SK-N-SH treated with all-trans-retinoic acid at 6 μM for 48 hours (cell line): ENCODE results near the gene SLC35F3.
A peak's percentile ranks its signal among the peaks of the same experiment; 100 is the strongest.

Experiments used
- ATAC-seq: fragments of 200-7000 bp; cut with Tn5 transposase; 3 replicates; pipeline ENCODE4 v1.9.1; 2020; ENCODE audit warnings: mild to moderate bottlenecking, moderate library complexity
- ARNTL ChIP-seq: fragments of 450-650 bp; formaldehyde crosslinking; IDR thresholded peaks from 2 replicates; pipeline ENCODE4 v1.5.0; 2020; ENCODE audit warnings: low read depth, mild to moderate bottlenecking, moderate library complexity, borderline replicate concordance
- BACH2 ChIP-seq: fragments of 250-450 bp; sonication (Bioruptor Pico); IDR thresholded peaks from 2 replicates; pipeline ENCODE4 v1.9.0; 2021; ENCODE audit warnings: mild to moderate bottlenecking, borderline replicate concordance
- CREB5 ChIP-seq: fragments of 250-450 bp; sonication (Bioruptor Pico); IDR thresholded peaks from 2 replicates; pipeline ENCODE4 v1.5.1; 2020; ENCODE audit warnings: low read depth, mild to moderate bottlenecking, moderate library complexity
- CSRNP3 ChIP-seq: fragments of 250-450 bp; sonication (Bioruptor Pico); IDR thresholded peaks from 2 replicates; pipeline ENCODE4 v1.5.1; 2021; ENCODE audit warnings: mild to moderate bottlenecking, moderate library complexity
- ESRRG ChIP-seq: fragments of 250-450 bp; sonication (Bioruptor Pico); IDR thresholded peaks from 2 replicates; pipeline ENCODE4 v1.6.1; 2021; ENCODE audit warnings: mild to moderate bottlenecking
- GLIS3 ChIP-seq: fragments of 250-450 bp; sonication (Bioruptor Pico); IDR thresholded peaks from 2 replicates; pipeline ENCODE4 v1.5.0; 2020; ENCODE audit warnings: mild to moderate bottlenecking, moderate library complexity
- ISL1 ChIP-seq: fragments of 250-450 bp; sonication (Bioruptor Pico); IDR thresholded peaks from 2 replicates; pipeline ENCODE4 v2.1.2; 2022; ENCODE audit warnings: mild to moderate bottlenecking, moderate library complexity
- OSR1 ChIP-seq: fragments of 250-450 bp; sonication (Bioruptor Pico); IDR thresholded peaks from 2 replicates; pipeline ENCODE4 v1.8.0; 2022; ENCODE audit warnings: moderate library complexity, mild to moderate bottlenecking, inconsistent platforms
- PATZ1 ChIP-seq: fragments of 250-450 bp; sonication (Bioruptor Pico); IDR thresholded peaks from 2 replicates; pipeline ENCODE4 v1.8.0; 2020; ENCODE audit warnings: mild to moderate bottlenecking, moderate library complexity, borderline replicate concordance
- POU6F1 ChIP-seq: fragments of 250-450 bp; sonication (Bioruptor Pico); IDR thresholded peaks from 2 replicates; pipeline ENCODE4 v1.8.0; 2021; ENCODE audit warnings: low read depth, mild to moderate bottlenecking, moderate library complexity, borderline replicate concordance
- PPARA ChIP-seq: fragments of 250-450 bp; sonication (Bioruptor Pico); IDR thresholded peaks from 2 replicates; pipeline ENCODE4 v1.5.0; 2020; ENCODE audit warnings: mild to moderate bottlenecking, borderline replicate concordance
- RARB ChIP-seq: fragments of 250-450 bp; sonication (Bioruptor Pico); IDR thresholded peaks from 2 replicates; pipeline ENCODE4 v1.8.0; 2021; ENCODE audit warnings: mild to moderate bottlenecking, moderate library complexity
- SNAI2 ChIP-seq: fragments of 250-450 bp; sonication (Bioruptor Pico); IDR thresholded peaks from 2 replicates; pipeline ENCODE4 v1.5.0; 2020; ENCODE audit warnings: mild to moderate bottlenecking, moderate library complexity
- TCF4 ChIP-seq: fragments of 250-450 bp; sonication (Bioruptor Pico); IDR thresholded peaks from 2 replicates; pipeline ENCODE4 v1.8.0; 2021; ENCODE audit warnings: mild to moderate bottlenecking, moderate library complexity, borderline replicate concordance
- TOX ChIP-seq: fragments of 250-450 bp; sonication (Bioruptor Pico); IDR thresholded peaks from 2 replicates; pipeline ENCODE4 v1.8.0; 2021; ENCODE audit warnings: mild to moderate bottlenecking, moderate library complexity, borderline replicate concordance
- TSHZ2 ChIP-seq: fragments of 250-450 bp; sonication (Bioruptor Pico); IDR thresholded peaks from 2 replicates; pipeline ENCODE4 v1.5.0; 2020; ENCODE audit warnings: mild to moderate bottlenecking, moderate library complexity
- ZC3H10 ChIP-seq: fragments of 250-450 bp; sonication (Bioruptor Pico); IDR thresholded peaks from 2 replicates; pipeline ENCODE4 v1.5.1; 2021; ENCODE audit warnings: mild to moderate bottlenecking, moderate library complexity
- ZFP3 ChIP-seq: fragments of 250-450 bp; sonication (Bioruptor Pico); IDR thresholded peaks from 2 replicates; pipeline ENCODE4 v1.5.0; 2020; ENCODE audit warnings: mild to moderate bottlenecking, moderate library complexity
- ZNF565 ChIP-seq: fragments of 450-650 bp; formaldehyde crosslinking; conservative IDR thresholded peaks from 2 replicates; pipeline ENCODE4 v1.5.0; 2020; ENCODE audit warnings: low read depth, mild to moderate bottlenecking, moderate library complexity
- ZNF70 ChIP-seq: fragments of 450-650 bp; formaldehyde crosslinking; IDR thresholded peaks from 2 replicates; pipeline ENCODE4 v1.5.0; 2020; ENCODE audit warnings: mild to moderate bottlenecking, moderate library complexity
- ZNF8 ChIP-seq: fragments of 450-650 bp; formaldehyde crosslinking; IDR thresholded peaks from 2 replicates; pipeline ENCODE4 v1.5.0; 2020; ENCODE audit warnings: mild to moderate bottlenecking, moderate library complexity

SLC35F3 gene

GRCh38 chr1:234141006-234141405 is 236.5 kb downstream of the SLC35F3 start:
- ATAC-seq: no peak
- TF ChIP-seq ZNF565 (CRISPR knock-in tag) (no peak), SNAI2 (CRISPR knock-in tag) (no peak), ZNF8 (CRISPR knock-in tag) (no peak), ARNTL (CRISPR knock-in tag) (no peak)

GRCh38 chr1:234143681-234144080 is 239.2 kb downstream of the SLC35F3 start:
- TF ChIP-seq ESRRG (CRISPR knock-in tag) (no peak), BACH2 (CRISPR knock-in tag) (no peak), PATZ1 (CRISPR knock-in tag) (no peak), ZNF8 (CRISPR knock-in tag) (no peak), TOX (CRISPR knock-in tag) (no peak)
- no peak for ATAC-seq

GRCh38 chr1:234144901-234145300 is 240.4 kb downstream of the SLC35F3 start:
- TF ChIP-seq BACH2 (CRISPR knock-in tag): no peak
- no peak for TF ChIP-seq ISL1 (CRISPR knock-in tag)
- TF ChIP-seq RARB (CRISPR knock-in tag): no peak
- no peak for TF ChIP-seq TCF4 (CRISPR knock-in tag)
- ATAC-seq: peak; percentile 37; the same call in 2 of the 3 replicates

GRCh38 chr1:234148350-234148749 is 243.9 kb downstream of the SLC35F3 start:
- TF ChIP-seq BACH2 (CRISPR knock-in tag) (no peak), TOX (CRISPR knock-in tag) (no peak), OSR1 (CRISPR knock-in tag) (no peak), ISL1 (CRISPR knock-in tag) (no peak), GLIS3 (CRISPR knock-in tag) (no peak), POU6F1 (CRISPR knock-in tag) (no peak), ZNF8 (CRISPR knock-in tag) (no peak), ESRRG (CRISPR knock-in tag) (no peak)
- ATAC-seq: no peak

- no peak for ATAC-seq
- TF ChIP-seq BACH2 (CRISPR knock-in tag) (no peak), TCF4 (CRISPR knock-in tag) (no peak), ZFP3 (CRISPR knock-in tag) (no peak), OSR1 (CRISPR knock-in tag) (no peak), ZC3H10 (CRISPR knock-in tag) (no peak), TOX (CRISPR knock-in tag) (no peak), ZNF565 (CRISPR knock-in tag) (no peak), CSRNP3 (CRISPR knock-in tag) (no peak), CREB5 (CRISPR knock-in tag) (no peak), TSHZ2 (CRISPR knock-in tag) (no peak), POU6F1 (CRISPR knock-in tag) (no peak), ZNF70 (CRISPR knock-in tag) (no peak), PATZ1 (CRISPR knock-in tag) (no peak), PPARA (CRISPR knock-in tag) (no peak)
Observed at GRCh38 chr1:234148816-234149215, 244.3 kb downstream of the SLC35F3 start.
